HG03460 (cell line): ENCODE data around the gene FBXL4.

ENCODE experiments used
- ATAC-seq: cut with Tn5 transposase; IDR thresholded peaks from one replicate; pipeline ENCODE4 v1.9.1; 2021; ENCODE audit not compliant: unreplicated experiment

FBXL4 gene

GRCh38 chr6:98827295-98828159, 120.2 kb downstream of the FBXL4 start:
- ATAC-seq = no peak

- no peak for ATAC-seq
These were observed 122.0 kb downstream of the FBXL4 start for GRCh38 chr6:98825600-98826230.

- ATAC-seq = no peak
These were observed 122.7 kb downstream of the FBXL4 start for GRCh38 chr6:98824902-98825599.

- ATAC-seq = no peak
These were observed 123.4 kb downstream of the FBXL4 start for GRCh38 chr6:98824162-98824901.

- no peak for ATAC-seq
These were observed 124.2 kb downstream of the FBXL4 start for GRCh38 chr6:98823428-98824161.

- ATAC-seq = no peak
These were observed 125.9 kb downstream of the FBXL4 start for GRCh38 chr6:98821756-98822405.
